K562 (cell line): ENCODE measurements around the gene RHOBTB3. TPM values are rescaled to one million over a fixed set of nuclear protein-coding genes. Genes with fewer than 3 reads are reported as not detected.

Experiments used
- ATAC-seq: fragments of 200-7000 bp; cut with Tn5 transposase; 3 replicates; pipeline ENCODE4 v1.9.1; 2020; ENCODE audit warnings: moderate library complexity
- BruUV-seq: library from RNA; stranded (reverse); fragments of 400-500 nt; replicated peaks from 2 replicates; lab custom pipeline; 2021; lab: Mats Ljungman, UMichigan
- CTCF ChIA-PET: fragments of 300-600 bp; formaldehyde crosslinking; extraction: SDS; loops from one replicate; lab custom pipeline; 2021; ENCODE audit warnings: low intra/inter-chr PET ratio; lab: Yijun Ruan, JAX
- POLR2A ChIA-PET: fragments of 300-600, 350-650 bp; sonication (Branson Sonifier 250); formaldehyde crosslinking; extraction: SDS; loops from one replicate; lab custom pipeline; 2021; ENCODE audit warnings: antibody characterized with exemption, inconsistent platforms; lab: Yijun Ruan, JAX
- DNase-seq, 4 experiments: peaks; one replicate each; pipeline versions ENCODE4 v3.0.0 to v3.0.0-alpha.2; 2011 to 2018; ENCODE audit warnings: low spot score in 3 of 4, mixed read lengths in 3 of 4; ENCODE audit errors: extremely low read depth in 1 of 4
- FAIRE-seq: peaks from 2 replicates; lab custom pipeline; 2011; peaks lifted over from hg19 to GRCh38; lab: Jason Lieb, UNC
- H2AFZ ChIP-seq: 2 replicates; pipeline ENCODE4 v1.6.0; 2011; ENCODE audit warnings: low read depth, low read length, control low read depth, inconsistent platforms
- H3K27ac ChIP-seq: fragments of 200-600 bp; 3 replicates; pipeline ENCODE4 v1.8.0; 2011; ENCODE audit warnings: low read depth, mild to moderate bottlenecking, control low read depth, inconsistent platforms, low read length, moderate library complexity, mixed read lengths; ENCODE audit errors: extremely low read depth
- H3K27me3 ChIP-seq, 2 experiments: fragments of 300-600 bp in 1 of 2; 2 replicates in 1 of 2; 3 replicates in 1 of 2; pipeline versions ENCODE4 v1.6.0 to v1.8.0; 2011; ENCODE audit warnings: inconsistent platforms in 2 of 2, low read length in 2 of 2, mild to moderate bottlenecking in 1 of 2, mixed read lengths in 1 of 2, moderate library complexity in 1 of 2; ENCODE audit not compliant: control insufficient read depth in 2 of 2, insufficient read depth in 2 of 2
- H3K36me3 ChIP-seq: fragments of 300-600 bp; 3 replicates; pipeline ENCODE4 v1.8.0; 2011; ENCODE audit warnings: mild to moderate bottlenecking, low read length, inconsistent platforms; ENCODE audit not compliant: control insufficient read depth, insufficient read depth
- H3K4me1 ChIP-seq, 2 experiments: fragments of 200-600 bp in 1 of 2; replicated peaks in 1 of 2; 2 replicates in 1 of 2; 3 replicates in 1 of 2; pipeline versions ENCODE4 v1.5.1 to v1.8.0; 2011; ENCODE audit warnings: inconsistent platforms in 2 of 2, low read length in 2 of 2, mild to moderate bottlenecking in 1 of 2, mixed read lengths in 1 of 2, moderate library complexity in 1 of 2; ENCODE audit not compliant: control insufficient read depth in 2 of 2, insufficient read depth in 2 of 2
- H3K4me2 ChIP-seq: 2 replicates; pipeline ENCODE4 v1.6.1; 2011; ENCODE audit warnings: low read length, control low read depth, inconsistent platforms, mixed read lengths; ENCODE audit not compliant: insufficient read depth
- H3K4me3 ChIP-seq: fragments of 200-600 bp; sonication (generic), shearing (Covaris generic); 2 replicates; pipeline ENCODE4 v1.5.1; 2016; ENCODE audit warnings: control low read depth, inconsistent platforms
- H3K79me2 ChIP-seq: fragments of 200-600 bp; 3 replicates; pipeline ENCODE4 v1.8.0; 2011; ENCODE audit warnings: low read length, inconsistent platforms; ENCODE audit not compliant: control insufficient read depth, insufficient read depth
- H3K9ac ChIP-seq, 2 experiments: 2 replicates each; pipeline versions ENCODE4 v1.6.0 to v1.6.1; 2011; ENCODE audit warnings: low read depth in 2 of 2, low read length in 2 of 2, control low read depth in 1 of 2, inconsistent platforms in 1 of 2, mild to moderate bottlenecking in 1 of 2, mixed read lengths in 1 of 2; ENCODE audit not compliant: insufficient read depth in 1 of 2
- H3K9me1 ChIP-seq: one replicate; pipeline ENCODE4 v1.6.0; 2011; ENCODE audit warnings: inconsistent platforms, mild to moderate bottlenecking, low read length, moderate library complexity; ENCODE audit not compliant: control insufficient read depth, insufficient read depth
- H3K9me3 ChIP-seq: replicated peaks from 2 replicates; pipeline ENCODE4 v1.5.1; 2011; ENCODE audit warnings: low read depth, low read length, inconsistent platforms; ENCODE audit not compliant: control insufficient read depth, insufficient read depth
- H4K20me1 ChIP-seq: replicated peaks from 2 replicates; pipeline ENCODE4 v1.6.1; 2011; ENCODE audit warnings: low read length, inconsistent platforms, mixed read lengths; ENCODE audit not compliant: control insufficient read depth, insufficient read depth
- ADNP ChIP-seq: fragments of 200-800 bp; sonication (Bioruptor generic); IDR thresholded peaks from 2 replicates; pipeline ENCODE4 v1.6.1; 2016; ENCODE audit warnings: missing genetic modification characterization, missing compliant biosample characterization
- BRCA1 ChIP-seq, 2 experiments: fragments of 450-650 bp in 1 of 2; sonication (generic) in 1 of 2; formaldehyde crosslinking in 1 of 2; IDR thresholded peaks; 2 replicates each; pipeline versions ENCODE4 v1.5.0 to v1.6.1; 2017 to 2020; ENCODE audit warnings: mild to moderate bottlenecking in 1 of 2, missing genetic modification reagents in 1 of 2
- CREB5 ChIP-seq: fragments of 250-450 bp; sonication (Bioruptor Pico); IDR thresholded peaks from 2 replicates; pipeline ENCODE4 v1.5.0; 2020; ENCODE audit warnings: mild to moderate bottlenecking
- FIP1L1 ChIP-seq: fragments of 200-400 bp; formaldehyde crosslinking; IDR thresholded peaks from 2 replicates; pipeline ENCODE4 v1.6.1; 2018; ENCODE audit warnings: mild to moderate bottlenecking, low read depth, low read length; ENCODE audit not compliant: poor library complexity, severe bottlenecking
- KLF1 ChIP-seq: fragments of 450-650 bp; IDR thresholded peaks from 2 replicates; pipeline ENCODE4 v1.6.1; 2016; ENCODE audit warnings: missing genetic modification characterization, missing compliant biosample characterization
- NFXL1 ChIP-seq: fragments of 450-650 bp; formaldehyde crosslinking; IDR thresholded peaks from 2 replicates; pipeline ENCODE4 v1.4.0; 2021; ENCODE audit warnings: mild to moderate bottlenecking
- PHTF2 ChIP-seq: fragments of 250-450 bp; sonication (Bioruptor Pico); IDR thresholded peaks from 2 replicates; pipeline ENCODE4 v1.5.0; 2021; ENCODE audit warnings: mild to moderate bottlenecking
- PML ChIP-seq: IDR thresholded peaks from 2 replicates; pipeline ENCODE4 v1.6.1; 2012; ENCODE audit warnings: low read length, inconsistent platforms
- SIX5 ChIP-seq, 2 experiments: IDR thresholded peaks; 2 replicates each; pipeline ENCODE4 v1.6.1; 2011; ENCODE audit warnings: low read length in 2 of 2, borderline replicate concordance in 1 of 2, low read depth in 1 of 2, mild to moderate bottlenecking in 1 of 2, moderate library complexity in 1 of 2; ENCODE audit not compliant: insufficient read depth in 1 of 2
- SMAD3 ChIP-seq: fragments of 450-650 bp; formaldehyde crosslinking; conservative IDR thresholded peaks from 2 replicates; pipeline ENCODE4 v1.4.0; 2020; ENCODE audit warnings: mild to moderate bottlenecking
- SPI1 ChIP-seq: IDR thresholded peaks from 2 replicates; pipeline ENCODE4 v1.6.1; 2011; ENCODE audit warnings: low read depth, low read length, control low read depth, borderline replicate concordance
- TSC22D4 ChIP-seq: fragments of 450-650 bp; IDR thresholded peaks from 2 replicates; pipeline ENCODE4 v1.6.1; 2016; ENCODE audit warnings: missing genetic modification characterization, missing biosample characterization, control low read depth
- ZNF785 ChIP-seq: fragments of 250-450 bp; sonication (Bioruptor Pico); IDR thresholded peaks from 2 replicates; pipeline ENCODE4 v1.4.0; 2020; ENCODE audit warnings: mild to moderate bottlenecking
- WGBS: fragments of 100-300 bp; shearing (Covaris generic); methylation state at CpG from one replicate; pipeline ENCODE4 v1.1.6; 2016; ENCODE audit warnings: low coverage, mixed read lengths; ENCODE audit not compliant: insufficient coverage; ENCODE audit errors: missing lambda C conversion rate; 5-methylcytosine and 5-hydroxymethylcytosine counted together
- in situ Hi-C: fragments of 300-500 bp; cut with MboI; formaldehyde crosslinking; loops from 4 replicates; pipeline ENCODE4 v1.15.0; 2018; ENCODE audit warnings: inconsistent platforms, mixed read lengths
- intact Hi-C: fragments of 100-400 bp; cut with micrococcal nuclease; formaldehyde crosslinking; loops from 2 replicates; pipeline ENCODE4 v1.14.2; 2022
- polyA plus RNA-seq, 8 experiments: library from polyadenylated mRNA; depleted of rRNA in 4 of 8; stranded (reverse) in 5 of 8; unstranded in 3 of 8; fragments of >200 nt; fragmentation: Nextera tagmentation in 2 of 8; fragmentation: Illumina TruSeq in 1 of 8; extraction: Ambion mirVana in 2 of 8; extraction: Trizol in 1 of 8; gene quantifications; 2 replicates each; pipeline versions ENCODE4 v1.2.1 to v1.2.3, GENCODE V29; 2011 to 2014; ENCODE audit warnings: inconsistent platforms in 1 of 8, missing spikeins in 1 of 8
- total RNA-seq, 7 experiments: library from RNA; depleted of rRNA in 6 of 7; stranded (reverse); fragments of >200 nt in 6 of 7; fragmentation: Illumina TruSeq in 2 of 7; extraction: Trizol in 2 of 7; gene quantifications; 2 replicates each; pipeline versions ENCODE4 v1.2.1 to v1.2.3, GENCODE V29; 2011 to 2021; ENCODE audit warnings: low replicate concordance in 1 of 7

Gene RHOBTB3
- total and polyA plus RNA-seq, 9 of the 15 experiments (the other 6 are each of a cell fraction or from before 2014, with no cell fraction given) = 39.7 to 143 (median 115) TPM

- in situ Hi-C loops (loop anchor here (25.0 kb wide), 1 partner anchor 870 kb away; no protein-coding TSS in a partner anchor), intact Hi-C loops (no loop called here)
- no peak for FAIRE-seq
- Histone ChIP-seq H3K27ac (no peak overlapping the region), H3K27me3 (no peaks in the 10 kb centered on the region), H3K79me2 (no peaks in the 10 kb centered on the region), H3K9me3 (no peaks in the 10 kb centered on the region), H3K9ac (no peak overlapping the region), H2AFZ (no peak overlapping the region), H3K36me3 (no peaks in the 10 kb centered on the region), H3K4me3 (no peak overlapping the region), H4K20me1 (no peaks in the 10 kb centered on the region), H3K4me1 (peaks cover 11 to 13% of the 10 kb centered on the region in 2 experiments; a peak in 4 of 5 replicates), H3K9me1 (peaks cover 2% of the 10 kb centered on the region), H3K4me2 (no peak overlapping the region)
- ChIA-PET CTCF (no interaction called here), POLR2A (interaction anchor here (0.8 to 1.1 kb wide), 2 partner anchors 10 to 86 kb away, joined by 3 read pairs; partner anchors contain the start of gene GLRX)
- TF ChIP-seq PML = no peak
- TF ChIP-seq SPI1 = peak; percentile 78; the same call in 1 of the 2 replicates
- ATAC-seq = no peak
- no TSS peak for BruUV-seq
- DNase-seq = no peak
Observed at GRCh38 chr5:95832664-95833063, 101.5 kb downstream of the RHOBTB3 start.

GRCh38 chr5:95835682-95836385, 104.7 kb downstream of the RHOBTB3 start:
- FAIRE-seq = no peak
- Histone ChIP-seq H2AFZ (no peak overlapping the region), H3K9me3 (no peaks in the 10 kb centered on the region), H3K4me1 (peaks cover 4 to 5% of the 10 kb centered on the region in 2 experiments; a peak in 3 of 5 replicates), H4K20me1 (no peaks in the 10 kb centered on the region), H3K9me1 (no peaks in the 10 kb centered on the region), H3K79me2 (no peaks in the 10 kb centered on the region), H3K27ac (no peak overlapping the region), H3K27me3 (no peaks in the 10 kb centered on the region), H3K9ac (no peak overlapping the region), H3K36me3 (no peaks in the 10 kb centered on the region), H3K4me3 (no peak overlapping the region), H3K4me2 (no peak overlapping the region)
- ChIA-PET POLR2A (no interaction called here), CTCF (no interaction called here)
- BruUV-seq = no TSS peak
- DNase-seq = no peak
- intact Hi-C loops = no loop called here
- ATAC-seq = no peak
- in situ Hi-C loops = loop anchor here (25.0 kb wide), 1 partner anchor 874 kb away; no protein-coding TSS in a partner anchor
- WGBS = 22% methylated on average over 9 of the region's 10 CpGs
- no peak for TF ChIP-seq SMAD3 (CRISPR knock-in tag)
- no peak for TF ChIP-seq KLF1 (tag)
- no peak for TF ChIP-seq FIP1L1
- TF ChIP-seq ADNP = no peak
- no peak for TF ChIP-seq BRCA1 (IDR thresholded peaks at IDR 0.05)
- TF ChIP-seq BRCA1 (CRISPR knock-in tag; IDR thresholded peaks at IDR 0.05) = no peak
- no peak for TF ChIP-seq PHTF2
- TF ChIP-seq ZNF785 (CRISPR knock-in tag) = no peak
- no peak for TF ChIP-seq TSC22D4 (tag)
- no peak for TF ChIP-seq CREB5
- TF ChIP-seq NFXL1 (CRISPR knock-in tag) = no peak
- no peak for TF ChIP-seq SIX5 (IDR thresholded peaks at IDR 0.05; ENCODE audit: borderline replicate concordance in 1 of 2, insufficient read depth in 1 of 2, low read depth in 1 of 2, low read length in 2 of 2)
